GM19372 (cell line): ENCODE data around the gene XRCC4.

ENCODE experiments used
- ATAC-seq: cut with Tn5 transposase; IDR thresholded peaks from one replicate; pipeline ENCODE4 v1.9.1; 2021; ENCODE audit warnings: mild to moderate bottlenecking, low read depth, moderate library complexity; ENCODE audit not compliant: unreplicated experiment

XRCC4 gene

GRCh38 chr5:83069096-83069799, 8.1 kb upstream of the XRCC4 start:
- no peak for ATAC-seq

GRCh38 chr5:83071286-83072051, 5.9 kb upstream of the XRCC4 start:
- ATAC-seq, result no peak

- ATAC-seq, result no peak
These were observed 4.4 kb upstream of the XRCC4 start for GRCh38 chr5:83072966-83073365.

- ATAC-seq, result peak; percentile 3
These were observed 415 bp downstream of the XRCC4 start for GRCh38 chr5:83077662-83078261.

- ATAC-seq, result no peak
These were observed 5.4 kb downstream of the XRCC4 start for GRCh38 chr5:83082750-83083149.

GRCh38 chr5:83084336-83084735, 7.0 kb downstream of the XRCC4 start:
- ATAC-seq, result no peak

- no peak for ATAC-seq
These were observed 7.8 kb downstream of the XRCC4 start for GRCh38 chr5:83085106-83085505.

GRCh38 chr5:83090169-83090568, 12.8 kb downstream of the XRCC4 start:
- ATAC-seq, result no peak

- ATAC-seq, result no peak
These were observed 15.3 kb downstream of the XRCC4 start for GRCh38 chr5:83092619-83093018.

- ATAC-seq, result no peak
These were observed 16.3 kb downstream of the XRCC4 start for GRCh38 chr5:83093692-83094091.

GRCh38 chr5:83095163-83095956, 18.0 kb downstream of the XRCC4 start:
- no peak for ATAC-seq

GRCh38 chr5:83095957-83096539, 18.7 kb downstream of the XRCC4 start:
- ATAC-seq, result no peak

GRCh38 chr5:83096660-83097339, 19.5 kb downstream of the XRCC4 start:
- ATAC-seq, result no peak

GRCh38 chr5:83097689-83098231, 20.4 kb downstream of the XRCC4 start:
- ATAC-seq, result no peak

GRCh38 chr5:83099001-83099400, 21.7 kb downstream of the XRCC4 start:
- no peak for ATAC-seq

GRCh38 chr5:83099445-83099844, 22.1 kb downstream of the XRCC4 start:
- ATAC-seq, result no peak

- ATAC-seq, result no peak
These were observed 24.2 kb downstream of the XRCC4 start for GRCh38 chr5:83101514-83101913.

- no peak for ATAC-seq
These were observed 25.1 kb downstream of the XRCC4 start for GRCh38 chr5:83102364-83102980.

- ATAC-seq, result no peak
These were observed 26.7 kb downstream of the XRCC4 start for GRCh38 chr5:83104021-83104420.
